Left renal cortex interstitium (tissue), 4 donors: ENCODE data around the gene KCNJ5. TPM values are rescaled to one million over a fixed set of nuclear protein-coding genes. Genes with fewer than 3 reads are reported as not detected.
A peak's percentile ranks its signal among the peaks of the same experiment; 100 is the strongest.

Experiments
- DNase-seq, 4 donors: peaks; one replicate each; pipeline ENCODE4 v3.0.0-alpha.2; 2013; ENCODE audit warnings: low read depth in 4 of 4, low spot score in 2 of 4, missing footprints in 1 of 4
- polyA plus RNA-seq, 4 donors: library from polyadenylated mRNA; unstranded; fragments of 120-200 nt; gene quantifications; one replicate each; pipeline ENCODE4 v1.2.1, GENCODE V29; 2013; ENCODE audit not compliant: insufficient read length in 4 of 4

KCNJ5 gene
- polyA plus RNA-seq, 4 donors = 4.2 to 5.2 (median 4.9) TPM

DNA sequence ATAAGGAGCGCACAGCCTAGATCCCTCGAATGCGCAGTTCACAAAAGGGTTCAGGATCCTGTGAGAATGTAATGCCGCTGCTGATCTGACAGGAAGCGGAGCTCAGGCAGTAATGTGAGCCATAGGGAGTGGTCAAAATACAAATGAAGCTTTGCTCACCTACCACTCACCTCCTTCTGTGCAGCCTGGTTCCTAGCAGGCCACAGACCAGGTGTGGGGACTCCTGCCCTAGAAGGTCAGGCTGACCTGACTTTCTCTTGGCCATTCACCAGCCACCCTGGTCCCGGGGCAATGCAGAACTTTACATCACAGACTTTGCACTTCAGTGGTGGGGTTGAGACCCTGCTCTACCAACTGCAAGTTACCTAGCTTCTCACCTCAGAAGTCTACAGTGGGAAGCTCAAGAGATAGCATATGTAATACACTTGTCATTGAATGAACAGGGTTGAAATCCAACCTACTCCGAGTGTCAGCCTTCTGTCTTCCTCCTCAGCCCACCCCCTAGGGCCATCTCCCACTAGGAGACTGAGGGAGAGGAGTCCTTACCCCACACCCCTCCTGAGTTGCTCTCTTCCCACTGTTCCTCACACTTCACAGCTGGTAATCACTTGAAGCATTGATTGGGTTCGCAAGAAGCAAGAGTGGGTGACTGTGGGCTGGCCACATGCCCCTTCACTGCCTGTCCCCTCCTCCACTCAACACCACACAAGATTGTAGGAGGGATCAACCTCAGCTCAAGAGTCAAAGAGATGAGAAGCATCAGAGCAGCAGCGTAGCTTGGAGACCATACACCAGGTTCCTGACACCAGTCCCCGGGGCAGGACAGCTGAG, 22.1 kb upstream of the KCNJ5 start:
- no peak for DNase-seq

DNA sequence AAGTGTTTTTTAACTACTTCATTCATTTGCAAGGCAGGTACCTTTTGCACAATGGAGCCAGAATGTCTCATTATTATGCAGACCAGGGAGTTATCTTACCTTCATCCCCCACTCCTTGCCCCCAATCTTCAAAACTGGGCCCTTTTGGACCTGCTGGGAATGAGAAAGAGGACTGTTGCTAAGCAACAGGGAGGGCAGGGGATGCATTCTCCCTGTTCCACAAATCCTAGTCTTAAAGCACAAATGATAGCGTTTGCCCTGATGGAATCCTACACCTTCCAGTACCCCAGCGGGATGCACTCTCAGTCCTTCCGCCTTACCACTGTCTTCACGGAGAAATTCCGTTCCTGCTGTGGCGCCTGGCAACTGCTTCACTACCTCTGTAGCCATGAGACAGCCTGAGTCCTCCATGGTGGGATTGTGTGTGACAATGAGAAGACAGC, 20.0 kb upstream of the KCNJ5 start:
- DNase-seq = no peak

DNA sequence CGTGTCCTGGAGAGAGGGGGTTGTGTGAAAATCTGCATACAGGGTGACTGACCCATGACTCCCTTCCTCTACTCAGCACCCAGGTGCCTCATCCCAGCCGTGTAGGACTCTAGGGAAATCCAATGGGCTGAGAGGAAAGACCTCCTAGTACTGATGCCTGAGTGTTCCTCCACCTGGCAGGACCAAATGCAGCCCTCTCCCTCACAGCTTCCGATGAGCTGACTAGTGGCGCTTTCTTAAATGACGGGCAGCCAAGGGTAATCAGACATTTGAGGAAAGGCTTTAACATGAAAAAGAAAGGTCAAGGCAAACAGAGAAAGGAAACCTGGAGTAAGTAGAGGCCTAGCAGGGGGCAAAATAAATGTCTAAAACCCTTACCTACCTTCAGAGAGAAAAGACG, 19.1 kb upstream of the KCNJ5 start:
- DNase-seq = no peak

DNA sequence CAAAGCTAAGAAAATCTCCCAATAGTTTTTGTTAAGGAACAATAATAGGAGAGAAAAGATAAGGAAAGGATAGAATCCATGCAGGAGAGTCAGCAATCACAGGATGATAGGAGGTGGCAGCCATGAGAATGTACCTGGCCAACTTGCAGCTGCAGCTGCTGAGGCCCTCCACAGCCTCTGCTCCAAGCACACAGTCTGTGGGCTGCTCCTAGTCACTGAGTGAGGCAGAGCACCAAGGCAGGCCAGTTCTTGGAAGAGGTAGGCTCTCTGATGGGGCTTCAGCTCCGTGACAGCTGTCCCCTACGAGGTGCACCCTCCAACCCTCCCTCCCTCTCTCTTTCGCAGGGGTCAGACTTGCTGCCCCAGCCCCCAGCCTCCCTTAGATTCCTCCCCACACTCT, 18.6 kb upstream of the KCNJ5 start:
- no peak for DNase-seq

DNA sequence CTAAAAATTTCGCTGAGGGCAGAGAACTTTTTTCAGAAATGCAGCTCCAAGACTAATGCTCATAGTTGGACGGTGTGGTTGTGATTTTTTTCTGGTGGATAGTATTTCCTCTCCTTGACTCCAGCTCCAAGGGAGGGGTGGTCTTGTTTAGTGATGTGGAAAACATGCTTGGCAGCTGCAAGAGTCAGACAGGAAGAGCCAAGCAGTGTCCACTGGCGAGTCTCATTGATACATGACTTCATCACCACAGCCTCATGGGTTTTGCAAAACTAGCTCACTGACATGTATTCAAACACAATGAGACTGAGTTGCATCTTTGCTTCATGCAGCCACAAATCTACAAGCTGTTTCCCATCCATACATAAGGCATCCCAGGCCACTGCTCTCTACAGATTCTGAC, 16.7 kb upstream of the KCNJ5 start:
- no peak for DNase-seq

DNA sequence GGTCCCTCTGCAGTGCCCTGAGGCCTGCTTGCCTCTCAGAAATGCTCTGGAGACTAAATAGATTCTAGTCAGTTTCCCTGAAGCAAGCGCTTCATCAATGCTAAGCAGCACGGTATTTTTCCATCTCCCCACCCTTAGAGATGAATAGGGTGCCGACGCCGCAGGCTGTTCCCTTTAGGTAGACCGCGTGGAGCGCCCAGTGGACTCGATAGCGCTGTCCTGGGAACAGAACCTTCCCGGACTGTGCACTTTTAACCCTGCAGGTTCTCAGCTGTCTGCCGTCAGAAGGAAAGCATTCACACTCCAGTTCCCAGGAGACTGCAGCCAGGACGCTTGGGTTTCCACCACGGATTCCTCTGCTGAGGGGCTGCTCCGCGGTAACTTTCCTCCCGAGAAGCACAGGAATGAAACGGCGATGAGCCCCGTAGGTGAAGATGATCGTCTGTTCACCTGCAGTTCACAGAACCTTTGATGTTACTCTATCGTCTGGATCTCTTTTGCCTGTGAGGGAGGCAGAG, 15.0 kb upstream of the KCNJ5 start:
- no peak for DNase-seq

DNA sequence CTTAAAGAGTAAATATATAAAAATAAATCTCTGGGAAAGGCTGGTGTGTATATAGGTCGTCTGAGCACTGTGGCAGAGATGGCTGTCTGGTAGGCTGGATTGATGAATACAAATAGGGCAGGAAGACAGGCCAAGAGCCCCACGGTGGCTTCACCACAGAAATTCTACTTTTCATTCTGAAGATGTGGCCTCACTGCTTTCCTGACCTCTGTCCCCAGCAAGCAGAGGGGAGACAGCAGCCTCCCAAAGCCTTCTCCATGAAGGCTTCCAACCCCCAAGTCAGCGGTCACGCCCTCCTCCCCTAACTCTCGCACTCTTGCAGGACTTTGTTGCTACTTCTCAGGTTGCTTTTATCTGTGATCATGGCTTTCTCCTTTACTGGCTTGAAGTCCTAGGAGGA, 13.4 kb upstream of the KCNJ5 start:
- no peak for DNase-seq

DNA sequence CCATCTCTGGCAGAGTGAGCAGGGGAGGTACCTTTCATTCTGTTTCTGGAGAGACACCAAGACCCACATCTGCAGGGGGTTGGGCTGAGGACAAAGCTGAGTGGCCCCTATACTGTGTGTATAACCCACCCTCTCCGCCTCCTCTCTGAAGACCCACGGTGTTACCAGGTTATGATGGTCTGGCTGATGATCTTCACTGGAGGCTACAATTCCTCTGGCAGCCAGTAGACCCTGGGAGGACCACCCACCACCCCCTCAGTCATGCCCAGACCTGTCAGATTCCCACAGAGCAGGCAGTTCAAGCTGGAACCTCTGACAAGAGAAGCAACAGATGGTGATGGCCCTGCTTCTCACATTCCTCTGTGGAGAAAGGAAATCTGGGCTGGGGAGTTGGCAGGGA, 12.7 kb upstream of the KCNJ5 start:
- no peak for DNase-seq

DNA sequence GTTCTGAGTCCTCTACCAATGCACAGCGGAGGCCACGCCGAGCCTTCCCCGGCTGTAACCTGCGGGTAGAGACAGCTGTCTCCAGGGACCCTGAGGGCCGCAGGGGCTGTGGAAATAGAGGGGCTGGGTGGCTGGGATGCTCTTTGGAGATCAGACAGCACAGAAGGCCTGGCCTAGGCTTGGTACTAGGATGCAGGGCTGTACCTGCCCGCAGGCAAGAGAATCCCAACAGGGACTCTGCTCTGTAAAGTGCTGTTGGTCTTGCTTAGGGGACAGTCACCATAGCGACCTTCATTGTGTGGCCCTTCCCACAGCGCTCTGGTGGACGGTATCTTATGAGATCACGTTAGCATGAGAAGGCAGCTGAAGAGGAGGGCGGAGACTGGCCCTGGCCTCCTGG, 11.3 kb upstream of the KCNJ5 start:
- no peak for DNase-seq

DNA sequence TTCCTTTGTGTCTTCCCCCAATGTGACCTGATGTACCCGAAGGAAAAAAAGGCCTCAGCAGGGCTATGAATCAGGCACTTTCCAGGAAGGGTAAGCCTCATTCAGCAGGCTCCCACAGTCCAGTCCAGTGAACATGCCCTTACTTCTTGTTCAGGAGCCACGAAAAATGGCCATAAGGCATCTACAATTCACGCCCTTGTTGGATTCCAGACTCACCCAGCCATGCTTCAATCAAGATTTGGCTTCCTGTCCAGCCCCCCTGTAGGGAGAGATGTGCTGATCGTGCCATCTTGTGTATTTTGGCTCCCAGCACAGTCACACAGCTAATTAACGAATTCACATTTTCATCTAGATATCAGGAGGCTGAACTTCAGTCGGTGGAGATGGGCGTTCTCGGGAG, 9.9 kb upstream of the KCNJ5 start:
- DNase-seq = no peak

DNA sequence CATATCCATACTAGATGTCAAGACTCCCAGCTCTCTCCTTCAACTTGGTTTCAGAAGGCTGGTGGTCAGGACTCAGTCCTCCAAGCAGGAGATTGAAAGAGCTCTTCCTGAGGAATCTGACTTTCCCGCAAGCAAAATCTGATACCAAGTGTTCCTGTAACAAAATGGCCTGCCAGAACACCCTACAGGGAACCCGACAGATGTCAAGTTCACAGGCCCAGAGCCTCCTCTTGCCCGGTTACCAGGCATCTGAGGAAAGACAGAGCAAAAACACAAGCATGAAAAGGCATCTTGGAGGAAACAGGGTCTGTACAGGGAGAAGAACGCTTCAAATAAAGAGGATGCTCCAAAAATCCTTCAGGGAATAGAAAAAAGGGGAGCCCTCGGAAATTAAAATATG, 8.7 kb upstream of the KCNJ5 start:
- no peak for DNase-seq

DNA sequence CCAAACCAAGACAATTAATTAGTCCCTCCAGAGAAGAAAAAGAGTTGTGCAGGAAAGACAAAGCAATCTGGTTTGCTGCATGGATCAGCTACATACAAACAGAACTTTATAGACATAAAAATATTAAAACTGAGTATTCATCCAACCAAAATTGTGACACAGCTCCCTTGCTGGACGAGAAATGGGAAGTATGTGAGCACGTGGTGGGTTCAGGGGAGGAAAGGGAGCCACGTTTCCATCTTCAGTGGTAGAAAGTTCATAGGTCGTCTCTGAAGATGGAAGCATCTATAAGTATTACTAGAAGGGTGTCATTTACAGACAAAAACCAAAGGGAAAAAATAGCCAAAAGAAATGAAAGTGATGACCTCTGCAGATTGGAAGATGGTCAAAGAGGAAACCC, 7.1 kb upstream of the KCNJ5 start:
- no peak for DNase-seq

DNA sequence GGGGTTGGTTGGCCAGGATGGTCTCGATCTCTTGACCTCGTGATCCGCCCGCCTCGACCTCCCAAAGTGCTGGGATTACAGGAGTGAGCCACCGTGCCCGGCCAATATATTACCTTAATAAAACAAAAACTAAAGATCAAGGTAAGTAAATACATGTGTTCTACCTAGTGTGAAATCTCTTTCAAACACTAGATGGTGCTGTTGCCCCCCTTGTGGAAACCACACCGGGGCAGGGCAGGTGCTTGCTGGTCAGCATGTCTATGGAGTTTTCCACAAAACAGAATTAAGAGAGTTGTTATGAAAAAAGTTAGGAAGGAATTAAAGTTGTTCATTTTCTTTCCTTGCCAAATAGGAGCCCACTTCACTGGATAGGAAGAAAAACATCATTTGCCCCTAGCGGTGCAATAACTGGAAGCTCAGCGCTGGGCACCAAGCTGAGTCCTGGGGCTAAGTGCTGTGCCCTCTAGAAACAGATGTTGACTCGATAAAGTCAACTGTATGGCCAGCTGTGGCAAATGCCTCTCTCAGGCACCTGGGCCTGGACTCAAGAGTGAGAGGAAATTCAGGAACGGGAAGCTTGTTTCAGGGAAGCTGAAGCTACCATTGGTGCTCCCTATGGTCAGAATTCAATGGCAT, 6.3 kb upstream of the KCNJ5 start:
- peak in 1 of 4 donors; percentile 45 for DNase-seq

DNA sequence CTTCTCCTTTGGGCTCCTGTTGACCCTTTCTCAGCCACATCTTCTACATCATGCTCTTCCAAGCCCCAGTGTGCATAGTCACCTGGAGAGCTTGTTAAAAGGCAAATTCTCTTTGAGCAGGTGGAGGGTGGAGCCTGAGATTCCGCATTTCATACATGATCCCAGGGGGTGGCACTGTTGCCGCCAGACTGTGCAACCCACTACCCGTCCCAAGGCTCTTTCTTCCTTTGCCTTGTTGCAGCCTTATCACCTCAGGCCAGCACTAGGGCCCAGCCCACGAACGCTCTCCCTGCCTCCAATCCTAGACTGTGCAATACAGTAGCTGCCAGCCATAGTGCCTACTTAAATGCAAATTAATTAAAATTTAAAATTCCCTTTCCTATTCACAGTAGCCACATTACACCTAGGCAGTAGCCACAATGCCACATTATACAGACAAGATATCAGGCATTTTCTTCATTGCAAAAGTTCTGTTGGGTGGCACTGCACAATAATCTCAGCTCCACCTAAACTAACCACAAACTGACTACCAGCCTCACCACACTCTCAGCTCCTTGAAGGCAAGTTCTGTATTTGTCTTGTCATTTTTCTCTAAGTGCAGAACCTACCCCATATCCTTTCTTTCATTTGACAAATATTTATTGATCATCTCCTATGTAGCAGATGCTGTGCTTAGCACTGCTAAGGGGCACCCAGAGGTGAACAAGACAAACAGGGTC, 4.6 kb upstream of the KCNJ5 start:
- no peak for DNase-seq

DNA sequence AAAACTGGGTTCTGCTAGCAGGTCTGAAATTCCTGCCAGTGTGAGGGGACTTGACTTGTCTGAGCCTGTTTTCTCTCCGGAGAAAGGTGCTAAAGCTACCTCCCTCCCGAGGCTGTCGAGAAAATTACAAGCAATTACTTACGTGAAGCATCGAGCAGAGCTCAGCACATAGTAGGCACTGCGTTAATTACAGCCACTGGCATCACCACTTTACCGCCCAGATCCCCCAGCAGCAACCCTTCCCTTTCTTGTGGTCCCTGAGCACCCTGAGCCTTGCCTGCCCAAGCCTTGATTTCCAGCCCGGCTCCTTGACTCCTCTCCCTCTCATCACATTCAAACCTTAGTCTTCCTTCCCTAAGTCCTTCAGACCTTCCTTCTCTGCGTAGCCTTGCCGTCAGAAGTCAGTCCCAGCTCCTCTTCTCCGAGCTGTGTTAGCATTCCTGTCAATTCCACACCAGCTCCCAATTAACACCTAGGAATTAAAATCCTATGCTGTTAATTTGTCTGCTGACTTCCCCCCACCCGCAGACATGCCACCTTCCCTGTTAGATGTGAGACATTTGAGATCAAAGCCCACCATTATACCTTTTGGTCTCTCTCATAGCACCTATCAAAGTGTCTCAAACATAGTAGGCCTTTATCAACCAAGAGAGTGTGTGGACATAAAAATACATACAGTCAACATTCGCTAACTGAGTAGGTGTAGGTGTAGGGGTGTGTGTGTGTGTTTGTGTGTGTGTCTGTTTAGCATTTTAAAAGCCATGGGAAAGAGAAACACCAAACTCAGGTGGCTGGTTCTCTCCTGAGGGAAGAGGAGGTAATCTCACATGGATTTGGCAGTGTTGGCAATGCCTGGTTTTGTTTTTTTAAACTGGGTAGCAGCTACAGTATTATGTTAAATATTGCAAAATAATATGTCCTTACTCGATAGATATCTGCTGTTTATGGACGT, 2.8 kb upstream of the KCNJ5 start:
- no peak for DNase-seq

DNA sequence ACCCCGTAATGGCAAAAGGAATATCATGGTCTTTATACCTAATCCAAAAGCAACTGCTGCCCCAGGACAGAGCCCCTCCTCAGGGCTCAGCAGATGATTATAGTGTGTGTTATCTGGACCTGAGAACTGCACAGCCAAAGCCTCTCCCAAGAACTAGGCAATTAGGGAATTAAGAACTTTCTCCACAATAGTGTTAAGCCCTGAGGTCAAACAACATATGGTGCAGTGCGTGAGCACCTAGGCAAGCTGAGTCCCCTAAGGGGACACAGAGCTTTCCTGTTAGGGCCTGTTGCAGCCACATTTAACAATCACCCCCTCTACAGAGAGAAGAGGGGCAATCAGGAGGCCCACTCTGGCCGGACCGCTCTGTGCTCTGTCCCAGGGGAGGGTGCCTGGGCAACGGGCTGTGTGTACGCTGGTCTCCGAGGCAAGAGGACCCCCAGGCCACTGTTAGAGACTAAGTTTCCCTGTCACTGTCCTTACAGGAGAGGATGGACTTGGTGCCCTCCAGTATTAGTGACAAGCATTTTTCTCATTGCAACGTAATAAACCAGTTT, 1.4 kb upstream of the KCNJ5 start:
- DNase-seq = no peak

DNA sequence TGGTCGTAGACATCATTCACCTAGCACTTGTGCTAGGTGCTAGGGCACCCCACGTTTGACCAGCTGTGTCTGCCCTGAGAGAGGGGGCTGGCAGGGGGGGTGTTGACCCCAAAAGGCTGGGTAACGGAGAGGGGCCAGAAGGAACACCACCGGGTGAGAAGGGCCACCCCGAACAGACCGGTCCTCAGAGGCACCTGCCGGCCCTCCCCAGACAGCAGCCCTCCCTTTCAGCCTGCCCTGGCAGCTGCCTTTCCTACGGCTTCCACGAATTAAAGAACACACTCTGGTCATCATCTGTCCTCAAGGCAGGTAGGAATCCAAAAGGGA, 977 bp upstream of the KCNJ5 start:
- no peak for DNase-seq

DNA sequence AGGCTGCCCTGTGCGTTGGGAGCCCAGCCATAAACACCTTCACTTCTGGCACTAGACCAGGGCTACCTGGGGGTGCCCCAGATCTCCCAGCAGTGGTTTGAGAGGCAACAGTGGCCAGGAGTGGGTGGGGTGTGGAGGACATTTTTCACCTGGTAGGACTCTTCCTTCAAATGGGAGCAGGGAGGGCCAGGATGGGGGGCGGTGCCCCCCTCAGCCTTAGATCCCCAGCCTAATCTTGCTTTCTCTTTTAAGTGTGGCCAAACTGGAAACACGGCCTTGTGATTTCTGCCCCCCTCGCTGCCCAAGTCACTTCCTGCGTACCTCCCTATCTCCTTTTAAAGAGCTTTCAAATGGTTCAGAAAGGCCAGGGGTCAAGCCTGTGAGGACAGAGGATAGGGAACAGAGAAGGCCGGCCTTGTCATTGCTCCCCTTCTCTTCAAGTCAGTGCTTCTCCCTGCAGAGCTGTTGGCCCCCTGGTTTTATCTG, 800 bp downstream of the KCNJ5 start:
- DNase-seq = no peak

DNA sequence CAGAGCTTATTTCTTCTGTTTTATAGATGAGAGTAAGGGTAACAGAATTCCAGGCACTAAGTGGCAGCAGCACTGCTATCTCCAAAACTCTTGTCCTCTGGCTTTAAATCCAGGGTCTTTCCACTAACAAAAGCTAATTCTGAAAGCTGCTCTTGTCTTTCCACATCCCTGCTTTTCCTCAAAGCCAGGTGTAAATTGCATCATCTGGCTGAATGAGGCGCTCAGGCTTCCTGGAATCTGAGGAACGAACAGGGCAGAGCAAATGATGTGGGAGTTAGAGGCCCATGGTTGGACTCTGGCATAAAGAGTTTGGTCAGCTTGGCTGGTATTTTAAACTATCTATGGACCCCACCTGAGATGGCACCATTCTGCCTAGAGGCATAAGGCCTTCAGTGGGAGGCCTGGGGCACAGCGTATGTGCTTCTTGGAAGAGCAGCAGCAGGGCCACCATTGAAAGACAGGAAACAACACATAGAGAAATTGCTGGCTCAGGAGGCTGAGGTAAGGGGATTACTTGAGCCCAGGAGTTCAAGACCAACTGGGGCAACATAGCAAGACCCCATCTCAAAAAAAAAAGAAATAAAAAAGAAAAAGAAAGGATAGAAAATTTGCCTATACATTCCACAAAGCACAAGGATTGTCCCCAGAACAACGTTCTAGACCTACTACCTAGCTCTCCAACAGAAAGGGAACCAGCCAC, 1.9 kb downstream of the KCNJ5 start:
- DNase-seq = no peak
